Measurements from ENCODE around the gene VTI1A.

DNA sequence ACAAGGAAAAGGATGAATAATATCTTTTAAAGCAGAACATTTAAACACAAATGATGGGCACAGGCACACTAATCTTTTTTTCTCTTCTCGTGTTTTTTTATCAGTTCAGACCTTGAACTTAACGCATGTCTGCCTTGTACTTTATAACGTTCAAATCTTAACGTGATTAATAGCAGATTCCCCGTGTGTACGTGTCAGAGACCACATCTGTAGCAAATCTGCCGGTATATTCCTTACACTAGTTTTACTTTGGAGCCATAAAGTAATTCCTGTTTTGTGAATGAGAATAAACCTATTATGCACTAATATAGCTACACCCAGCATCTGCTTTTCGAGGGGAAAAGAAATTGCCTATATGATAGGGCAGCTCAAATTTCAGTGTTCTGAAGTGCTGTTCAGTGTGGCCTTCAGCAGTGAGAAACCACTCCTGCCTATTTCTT is 337.0 kb downstream of the VTI1A start:
- TF ChIP-seq, protein P1, sequence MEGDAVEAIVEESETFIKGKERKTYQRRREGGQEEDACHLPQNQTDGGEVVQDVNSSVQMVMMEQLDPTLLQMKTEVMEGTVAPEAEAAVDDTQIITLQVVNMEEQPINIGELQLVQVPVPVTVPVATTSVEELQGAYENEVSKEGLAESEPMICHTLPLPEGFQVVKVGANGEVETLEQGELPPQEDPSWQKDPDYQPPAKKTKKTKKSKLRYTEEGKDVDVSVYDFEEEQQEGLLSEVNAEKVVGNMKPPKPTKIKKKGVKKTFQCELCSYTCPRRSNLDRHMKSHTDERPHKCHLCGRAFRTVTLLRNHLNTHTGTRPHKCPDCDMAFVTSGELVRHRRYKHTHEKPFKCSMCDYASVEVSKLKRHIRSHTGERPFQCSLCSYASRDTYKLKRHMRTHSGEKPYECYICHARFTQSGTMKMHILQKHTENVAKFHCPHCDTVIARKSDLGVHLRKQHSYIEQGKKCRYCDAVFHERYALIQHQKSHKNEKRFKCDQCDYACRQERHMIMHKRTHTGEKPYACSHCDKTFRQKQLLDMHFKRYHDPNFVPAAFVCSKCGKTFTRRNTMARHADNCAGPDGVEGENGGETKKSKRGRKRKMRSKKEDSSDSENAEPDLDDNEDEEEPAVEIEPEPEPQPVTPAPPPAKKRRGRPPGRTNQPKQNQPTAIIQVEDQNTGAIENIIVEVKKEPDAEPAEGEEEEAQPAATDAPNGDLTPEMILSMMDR (IDR thresholded peaks at IDR 0.05), result no peak
- TF ChIP-seq POLR2A (IDR thresholded peaks at IDR 0.05), result no peak
